GM23338 (cell line): ENCODE results near the gene P4HA1.
"Not testable (repeated sequence)": the region's sequence is repeated elsewhere in the genome, so short reads cannot be mapped to it uniquely, and the experiment has no call there.

Source experiments
- EZH2 ChIP-seq: fragments of 200-600 bp; sonication (generic); IDR thresholded peaks from one replicate; pipeline ENCODE4 v1.8.0; 2017; ENCODE audit warnings: antibody characterized with exemption, mild to moderate bottlenecking, low read depth; ENCODE audit not compliant: unreplicated experiment
- ZNF331 ChIP-seq: fragments of 250-450 bp; sonication (Bioruptor Pico); IDR thresholded peaks from 2 replicates; pipeline ENCODE4 v1.5.0; 2020; ENCODE audit warnings: low read depth, mild to moderate bottlenecking, moderate library complexity
- TF ChIP-seq, protein P1 (sequence below), 2 experiments: fragments of 200-600 bp in 1 of 2; sonication (generic) in 1 of 2; conservative IDR thresholded peaks; 2 replicates each; pipeline versions ENCODE4 v1.5.1 to v1.6.1; 2016 to 2017; ENCODE audit warnings: antibody characterized with exemption in 2 of 2, low read depth in 2 of 2, mild to moderate bottlenecking in 2 of 2, moderate library complexity in 1 of 2

DNA sequence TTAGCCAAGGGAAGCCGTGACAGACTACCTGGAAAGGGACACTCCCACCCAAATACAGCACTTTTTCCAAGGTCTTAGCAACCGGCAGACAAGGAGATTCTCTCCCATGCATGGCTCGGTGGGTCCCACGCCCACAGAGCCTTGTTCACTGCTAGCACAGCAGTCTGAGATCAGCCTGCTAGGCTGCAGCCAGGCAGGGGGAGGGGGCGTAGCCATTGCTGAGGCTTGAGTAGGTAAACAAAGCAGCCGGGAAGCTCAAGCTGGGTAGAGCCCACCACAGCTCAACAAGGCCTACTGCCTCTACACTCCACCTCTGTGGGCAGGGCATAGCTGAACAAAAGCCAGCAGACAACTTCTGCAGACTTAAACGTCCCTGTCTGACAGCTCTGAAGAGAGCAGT lies 106.9 kb downstream of the P4HA1 start:
- TF ChIP-seq, protein P1, sequence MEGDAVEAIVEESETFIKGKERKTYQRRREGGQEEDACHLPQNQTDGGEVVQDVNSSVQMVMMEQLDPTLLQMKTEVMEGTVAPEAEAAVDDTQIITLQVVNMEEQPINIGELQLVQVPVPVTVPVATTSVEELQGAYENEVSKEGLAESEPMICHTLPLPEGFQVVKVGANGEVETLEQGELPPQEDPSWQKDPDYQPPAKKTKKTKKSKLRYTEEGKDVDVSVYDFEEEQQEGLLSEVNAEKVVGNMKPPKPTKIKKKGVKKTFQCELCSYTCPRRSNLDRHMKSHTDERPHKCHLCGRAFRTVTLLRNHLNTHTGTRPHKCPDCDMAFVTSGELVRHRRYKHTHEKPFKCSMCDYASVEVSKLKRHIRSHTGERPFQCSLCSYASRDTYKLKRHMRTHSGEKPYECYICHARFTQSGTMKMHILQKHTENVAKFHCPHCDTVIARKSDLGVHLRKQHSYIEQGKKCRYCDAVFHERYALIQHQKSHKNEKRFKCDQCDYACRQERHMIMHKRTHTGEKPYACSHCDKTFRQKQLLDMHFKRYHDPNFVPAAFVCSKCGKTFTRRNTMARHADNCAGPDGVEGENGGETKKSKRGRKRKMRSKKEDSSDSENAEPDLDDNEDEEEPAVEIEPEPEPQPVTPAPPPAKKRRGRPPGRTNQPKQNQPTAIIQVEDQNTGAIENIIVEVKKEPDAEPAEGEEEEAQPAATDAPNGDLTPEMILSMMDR (conservative IDR thresholded peaks at IDR 0.05; ENCODE audit: low read depth in 2 of 2) = not testable (repeated sequence)
- TF ChIP-seq ZNF331 (CRISPR knock-in tag); EZH2: not testable (repeated sequence)
